Neutrophil (primary cell): ENCODE results near the gene PKN3.

Experiments used
- H3K27ac ChIP-seq: fragments of 200-600 bp; sonication (generic); 2 replicates; pipeline ENCODE4 v1.5.1; 2016; ENCODE audit warnings: mild to moderate bottlenecking, moderate library complexity
- H3K27me3 ChIP-seq: fragments of 200-600 bp; sonication (generic); 2 replicates; pipeline ENCODE4 v1.6.0; 2016; ENCODE audit warnings: mild to moderate bottlenecking
- H3K36me3 ChIP-seq: fragments of 200-600 bp; sonication (generic); 2 replicates; pipeline ENCODE4 v1.5.1; 2017
- H3K4me1 ChIP-seq, 2 experiments: fragments of 200-600 bp in 1 of 2; sonication (generic) in 1 of 2; 1 replicate in 1 of 2; 2 replicates in 1 of 2; pipeline versions ENCODE4 v1.5.1 to v1.6.1; 2013 to 2016; ENCODE audit warnings: low read depth in 1 of 2, low read length in 1 of 2, mild to moderate bottlenecking in 1 of 2, moderate library complexity in 1 of 2; ENCODE audit not compliant: control insufficient read depth in 1 of 2, insufficient read depth in 1 of 2
- H3K4me3 ChIP-seq, 2 experiments: fragments of 200-600 bp in 1 of 2; sonication (generic) in 1 of 2; 1 replicate in 1 of 2; 2 replicates in 1 of 2; pipeline ENCODE4 v1.5.1; 2013 to 2016; ENCODE audit warnings: low read depth in 1 of 2, low read length in 1 of 2, mild to moderate bottlenecking in 1 of 2, moderate library complexity in 1 of 2
- H3K9me3 ChIP-seq: fragments of 200-600 bp; sonication (generic); 2 replicates; pipeline ENCODE4 v1.5.1; 2016
- CTCF ChIP-seq: fragments of 200-600 bp; sonication (generic); IDR thresholded peaks from 2 replicates; pipeline ENCODE4 v1.5.1; 2016; ENCODE audit warnings: antibody characterized with exemption

PKN3 gene

DNA sequence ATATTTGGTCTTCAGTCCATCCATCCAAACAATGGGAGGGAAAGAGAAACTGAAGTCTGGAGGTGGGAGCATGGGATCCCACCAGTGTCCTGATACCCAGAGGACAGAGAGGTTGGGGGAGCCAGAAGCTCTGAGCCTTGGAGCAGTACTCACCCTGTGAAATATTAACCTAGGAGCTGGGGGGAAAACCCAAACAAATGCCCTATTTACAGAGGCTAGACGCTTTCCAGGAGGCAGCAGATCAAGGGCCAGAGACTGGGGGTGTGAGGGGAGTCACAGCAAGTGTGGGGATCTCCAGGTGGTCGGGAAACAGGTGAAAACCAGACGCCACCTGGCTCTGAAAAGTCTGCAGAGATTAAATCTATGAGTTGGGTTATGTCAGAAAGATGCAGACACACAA is 63.2 kb downstream of the PKN3 start:
- no peak overlapping the region for H3K4me3 ChIP-seq

GRCh38 chr9:128768606-128769005 is 66.3 kb downstream of the PKN3 start:
- Histone ChIP-seq H3K4me1 (peaks cover 18 to 19% of the 10 kb centered on the region in 2 experiments), H3K27me3 (no peaks in the 10 kb centered on the region), H3K4me3 (no peak overlapping the region), H3K27ac (no peak overlapping the region), H3K9me3 (no peaks in the 10 kb centered on the region), H3K36me3 (peaks cover 28% of the 10 kb centered on the region)
- no peak for TF ChIP-seq CTCF

More for the DNA sequence above, 63.2 kb downstream of the PKN3 start:
- Histone ChIP-seq H3K27ac (no peak overlapping the region), H3K4me1 (peaks cover 3 to 6% of the 10 kb centered on the region in 2 experiments), H3K9me3 (no peaks in the 10 kb centered on the region), H3K27me3 (no peaks in the 10 kb centered on the region), H3K36me3 (peaks cover 33% of the 10 kb centered on the region)
- TF ChIP-seq CTCF: no peak
